ENCODE data around the gene TMEM100.

- TF ChIP-seq CTCF (IDR thresholded peaks at IDR 0.05; ENCODE audit: borderline replicate concordance, extremely low read depth, low read length, poor library complexity, severe bottlenecking) (no peak), EZH2 (IDR thresholded peaks at IDR 0.05; ENCODE audit: borderline replicate concordance, low read depth, low read length, severe bottlenecking) (no peak)
Measured at GRCh38 chr17:55726440-55726839, 3.8 kb upstream of the TMEM100 start.

Data from DND-41 (cell line).